ENCODE measurements around the gene GTF2H2.
"Not testable (repeated sequence)": the region's sequence is repeated elsewhere in the genome, so short reads cannot be mapped to it uniquely, and the experiment has no call there.

GTF2H2 gene

GRCh38 chr5:71067262-71067928 lies at the start of gene GTF2H2:
Gene GTF2H2 (minus strand): TSS chr5:71067676. CDS start chr5:71062763, 4,913 bp downstream.
- H3K4me3 Mint-ChIP-seq; H3K27ac Mint-ChIP-seq; H3K4me1 Mint-ChIP-seq (ENCODE audit: low read depth); H3K9me3 Mint-ChIP-seq (ENCODE audit: low read depth); H3K36me3 Mint-ChIP-seq; H3K27me3 Mint-ChIP-seq: not testable (repeated sequence)

GRCh38 chr5:71109730-71110275 lies 42.3 kb upstream of the GTF2H2 start:
- not testable (repeated sequence) for H3K27me3 Mint-ChIP-seq; H3K36me3 Mint-ChIP-seq; H3K4me3 Mint-ChIP-seq; H3K9me3 Mint-ChIP-seq (ENCODE audit: low read depth); H3K4me1 Mint-ChIP-seq (ENCODE audit: low read depth); H3K27ac Mint-ChIP-seq

GRCh38 chr5:71099996-71100395 lies 32.5 kb upstream of the GTF2H2 start:
- not testable (repeated sequence) for H3K9me3 Mint-ChIP-seq (ENCODE audit: low read depth); H3K4me3 Mint-ChIP-seq; H3K4me1 Mint-ChIP-seq (ENCODE audit: low read depth); H3K27ac Mint-ChIP-seq; H3K36me3 Mint-ChIP-seq; H3K27me3 Mint-ChIP-seq

GRCh38 chr5:71097930-71098203 lies 30.4 kb upstream of the GTF2H2 start:
- H3K27me3 Mint-ChIP-seq; H3K4me1 Mint-ChIP-seq (ENCODE audit: low read depth); H3K9me3 Mint-ChIP-seq (ENCODE audit: low read depth); H3K36me3 Mint-ChIP-seq; H3K27ac Mint-ChIP-seq; H3K4me3 Mint-ChIP-seq: not testable (repeated sequence)

- not testable (repeated sequence) for H3K4me1 Mint-ChIP-seq (ENCODE audit: low read depth); H3K36me3 Mint-ChIP-seq
These were observed 29.9 kb upstream of the GTF2H2 start for GRCh38 chr5:71097173-71097929.

GRCh38 chr5:71089773-71090172 lies 22.3 kb upstream of the GTF2H2 start:
- not testable (repeated sequence) for H3K4me3 Mint-ChIP-seq; H3K27ac Mint-ChIP-seq; H3K9me3 Mint-ChIP-seq (ENCODE audit: low read depth)

More at GRCh38 chr5:71097173-71097929, 29.9 kb upstream of the GTF2H2 start:
- H3K4me3 Mint-ChIP-seq; H3K27ac Mint-ChIP-seq; H3K27me3 Mint-ChIP-seq; H3K9me3 Mint-ChIP-seq (ENCODE audit: low read depth): not testable (repeated sequence)

GRCh38 chr5:71088754-71089153 lies 21.3 kb upstream of the GTF2H2 start:
- not testable (repeated sequence) for H3K4me1 Mint-ChIP-seq (ENCODE audit: low read depth); H3K27ac Mint-ChIP-seq; H3K27me3 Mint-ChIP-seq; H3K36me3 Mint-ChIP-seq; H3K4me3 Mint-ChIP-seq; H3K9me3 Mint-ChIP-seq (ENCODE audit: low read depth)

More at GRCh38 chr5:71089773-71090172, 22.3 kb upstream of the GTF2H2 start:
- H3K4me1 Mint-ChIP-seq (ENCODE audit: low read depth); H3K36me3 Mint-ChIP-seq; H3K27me3 Mint-ChIP-seq: not testable (repeated sequence)

- not testable (repeated sequence) for H3K4me1 Mint-ChIP-seq (ENCODE audit: low read depth); H3K27ac Mint-ChIP-seq; H3K9me3 Mint-ChIP-seq (ENCODE audit: low read depth); H3K36me3 Mint-ChIP-seq; H3K27me3 Mint-ChIP-seq; H3K4me3 Mint-ChIP-seq
These were observed 18.7 kb upstream of the GTF2H2 start for GRCh38 chr5:71086145-71086544.

- not testable (repeated sequence) for H3K27me3 Mint-ChIP-seq; H3K4me1 Mint-ChIP-seq (ENCODE audit: low read depth); H3K9me3 Mint-ChIP-seq (ENCODE audit: low read depth); H3K27ac Mint-ChIP-seq; H3K36me3 Mint-ChIP-seq; H3K4me3 Mint-ChIP-seq
These were observed 17.0 kb upstream of the GTF2H2 start for GRCh38 chr5:71084280-71085063.

- not testable (repeated sequence) for H3K4me1 Mint-ChIP-seq (ENCODE audit: low read depth); H3K9me3 Mint-ChIP-seq (ENCODE audit: low read depth); H3K4me3 Mint-ChIP-seq; H3K27ac Mint-ChIP-seq; H3K27me3 Mint-ChIP-seq; H3K36me3 Mint-ChIP-seq
These were observed 15.4 kb upstream of the GTF2H2 start for GRCh38 chr5:71082898-71083297.

GRCh38 chr5:71082340-71082739 lies 14.9 kb upstream of the GTF2H2 start:
- not testable (repeated sequence) for H3K27ac Mint-ChIP-seq; H3K9me3 Mint-ChIP-seq (ENCODE audit: low read depth); H3K4me1 Mint-ChIP-seq (ENCODE audit: low read depth); H3K4me3 Mint-ChIP-seq; H3K27me3 Mint-ChIP-seq; H3K36me3 Mint-ChIP-seq

GRCh38 chr5:71061322-71061721 lies 6.2 kb downstream of the GTF2H2 start:
- not testable (repeated sequence) for H3K27me3 Mint-ChIP-seq; H3K4me1 Mint-ChIP-seq (ENCODE audit: low read depth); H3K36me3 Mint-ChIP-seq; H3K9me3 Mint-ChIP-seq (ENCODE audit: low read depth); H3K27ac Mint-ChIP-seq; H3K4me3 Mint-ChIP-seq

- H3K4me1 Mint-ChIP-seq (ENCODE audit: low read depth); H3K9me3 Mint-ChIP-seq (ENCODE audit: low read depth); H3K36me3 Mint-ChIP-seq; H3K4me3 Mint-ChIP-seq; H3K27me3 Mint-ChIP-seq; H3K27ac Mint-ChIP-seq: not testable (repeated sequence)
These were observed 8.1 kb downstream of the GTF2H2 start for GRCh38 chr5:71059426-71059825.

GRCh38 chr5:71044808-71045207 lies 22.7 kb downstream of the GTF2H2 start:
- not testable (repeated sequence) for H3K4me1 Mint-ChIP-seq (ENCODE audit: low read depth); H3K9me3 Mint-ChIP-seq (ENCODE audit: low read depth); H3K36me3 Mint-ChIP-seq; H3K4me3 Mint-ChIP-seq; H3K27ac Mint-ChIP-seq; H3K27me3 Mint-ChIP-seq

- H3K27ac Mint-ChIP-seq; H3K9me3 Mint-ChIP-seq (ENCODE audit: low read depth); H3K36me3 Mint-ChIP-seq; H3K27me3 Mint-ChIP-seq; H3K4me3 Mint-ChIP-seq; H3K4me1 Mint-ChIP-seq (ENCODE audit: low read depth): not testable (repeated sequence)
These were observed 23.3 kb downstream of the GTF2H2 start for GRCh38 chr5:71044128-71044527.

Measured in activated naive CD8-positive, alpha-beta T cell (primary cell).